Measurements from ENCODE around the gene AGFG2. TPM values are rescaled to one million over a fixed set of nuclear protein-coding genes. Genes with fewer than 3 reads are reported as not detected.

The AGFG2 gene
- total and polyA plus RNA-seq, 10 of the 15 experiments (the other 5 are each of a cell fraction or from before 2014, with no cell fraction given) = 0.90 to 71.5 (median 25.4) TPM

- TF ChIP-seq SKIL (IDR thresholded peaks at IDR 0.05; ENCODE audit: low read depth, poor library complexity, severe bottlenecking) = no peak
- TF ChIP-seq RUNX3 (IDR thresholded peaks at IDR 0.05; ENCODE audit: low read length) = no peak
- TF ChIP-seq, protein P1, sequence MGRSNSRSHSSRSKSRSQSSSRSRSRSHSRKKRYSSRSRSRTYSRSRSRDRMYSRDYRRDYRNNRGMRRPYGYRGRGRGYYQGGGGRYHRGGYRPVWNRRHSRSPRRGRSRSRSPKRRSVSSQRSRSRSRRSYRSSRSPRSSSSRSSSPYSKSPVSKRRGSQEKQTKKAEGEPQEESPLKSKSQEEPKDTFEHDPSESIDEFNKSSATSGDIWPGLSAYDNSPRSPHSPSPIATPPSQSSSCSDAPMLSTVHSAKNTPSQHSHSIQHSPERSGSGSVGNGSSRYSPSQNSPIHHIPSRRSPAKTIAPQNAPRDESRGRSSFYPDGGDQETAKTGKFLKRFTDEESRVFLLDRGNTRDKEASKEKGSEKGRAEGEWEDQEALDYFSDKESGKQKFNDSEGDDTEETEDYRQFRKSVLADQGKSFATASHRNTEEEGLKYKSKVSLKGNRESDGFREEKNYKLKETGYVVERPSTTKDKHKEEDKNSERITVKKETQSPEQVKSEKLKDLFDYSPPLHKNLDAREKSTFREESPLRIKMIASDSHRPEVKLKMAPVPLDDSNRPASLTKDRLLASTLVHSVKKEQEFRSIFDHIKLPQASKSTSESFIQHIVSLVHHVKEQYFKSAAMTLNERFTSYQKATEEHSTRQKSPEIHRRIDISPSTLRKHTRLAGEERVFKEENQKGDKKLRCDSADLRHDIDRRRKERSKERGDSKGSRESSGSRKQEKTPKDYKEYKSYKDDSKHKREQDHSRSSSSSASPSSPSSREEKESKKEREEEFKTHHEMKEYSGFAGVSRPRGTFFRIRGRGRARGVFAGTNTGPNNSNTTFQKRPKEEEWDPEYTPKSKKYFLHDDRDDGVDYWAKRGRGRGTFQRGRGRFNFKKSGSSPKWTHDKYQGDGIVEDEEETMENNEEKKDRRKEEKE (IDR thresholded peaks at IDR 0.05) = no peak
Observed at GRCh38 chr7:100544386-100544785, 5.4 kb downstream of the AGFG2 start (continued).

- intact Hi-C loops (cut with micrococcal nuclease; ENCODE audit: unreplicated experiment) (loop anchor here (5.0 to 10.0 kb wide), 2 partner anchors 68 to 180 kb away; partner anchors contain the start of gene TSC22D4), in situ Hi-C loops (cut with MboI) (no loop called here)
- Histone ChIP-seq H4K20me1 (ENCODE audit: control insufficient read depth, insufficient read depth) (no peaks in the 10 kb centered on the region), H3K4me3 (peak overlapping the region; percentile 56), H3K4me1 (ENCODE audit: control insufficient read depth, insufficient read depth, low read length) (peaks cover 71% of the 10 kb centered on the region), H3K79me2 (ENCODE audit: control insufficient read depth, insufficient read depth, low read length) (peaks cover 80% of the 10 kb centered on the region), H3K27ac (ENCODE audit: control insufficient read depth, insufficient read depth) (peak overlapping the region; percentile 99), H3K36me3 (ENCODE audit: control insufficient read depth in 2 of 2, insufficient read depth in 2 of 2, low read length in 1 of 2) (peaks cover 0 to 12% of the 10 kb centered on the region in 2 experiments; a peak in 3 of 4 replicates), H3K9me3 (replicated peaks; ENCODE audit: control insufficient read depth, insufficient read depth, low read length) (no peaks in the 10 kb centered on the region), H3K9ac (ENCODE audit: control insufficient read depth, insufficient read depth, low read length) (peak overlapping the region; percentile 52), H2AFZ (ENCODE audit: control insufficient read depth, low read depth, low read length) (no peak overlapping the region), H3K4me2 (ENCODE audit: control insufficient read depth, insufficient read depth) (peak overlapping the region; percentile 88), H3K27me3 (replicated peaks in 1 of 2; ENCODE audit: control insufficient read depth in 2 of 2, insufficient read depth in 2 of 2, low read length in 1 of 2) (no peaks in the 10 kb centered on the region)
- TSS peak; percentile 71 for BruUV-seq (replicated peaks)
- no peak for ATAC-seq
- WGBS (ENCODE audit: insufficient coverage, insufficient replicate concordance, low lambda C conversion rate, missing lambda C conversion rate) = 3% methylated on average over 1 of the region's 1 CpG
- TF ChIP-seq POLR2A (IDR thresholded peaks at IDR 0.05; ENCODE audit: low read depth, low read length) (no peak), ASH2L (IDR thresholded peaks at IDR 0.05; ENCODE audit: borderline replicate concordance, low read depth) (0 out of 2 replicates have a peak, but pooled peaks have one; percentile 11)
- no peak for FAIRE-seq
- DNase-seq (ENCODE audit: low read depth, low spot score) = no peak
- ChIA-PET POLR2A (interaction anchor here (0.6 to 7.1 kb wide), 10 partner anchors 10 to 598 kb away, joined by 3 to 47 read pairs (median 4); partner anchors contain the start of genes FBXO24, LRCH4, MOSPD3 and TSC22D4), SMC1A (ENCODE audit: uncharacterized antibody, unreplicated experiment) (interaction anchor here (0.8 to 10.6 kb wide), 10 partner anchors 9 to 148 kb away, joined by 3 to 127 read pairs (median 5); partner anchors contain the start of gene TSC22D4), RAD21 (ENCODE audit: unreplicated experiment) (interaction anchor here (1.1 to 11.5 kb wide), 8 partner anchors 14 to 75 kb away, joined by 4 to 90 read pairs (median 8); partner anchors contain the start of genes FBXO24, LRCH4 and TSC22D4), CTCF (interaction anchor here (0.6 to 7.9 kb wide), 10 partner anchors 10 to 148 kb away, joined by 3 to 101 read pairs (median 3); no protein-coding TSS in a partner anchor)
Observed at GRCh38 chr7:100544967-100545359, 6.0 kb downstream of the AGFG2 start.

Measured in GM12878 (cell line).